HG02973 (cell line): ENCODE results near the gene FBXL20.

ENCODE experiments used
- ATAC-seq: cut with Tn5 transposase; IDR thresholded peaks from one replicate; pipeline ENCODE4 v1.9.1; 2021; ENCODE audit warnings: moderate library complexity; ENCODE audit not compliant: unreplicated experiment

The FBXL20 gene

GRCh38 chr17:39208893-39209292 is 192.5 kb downstream of the FBXL20 start:
- no peak for ATAC-seq

GRCh38 chr17:39208136-39208535 is 193.3 kb downstream of the FBXL20 start:
- no peak for ATAC-seq

- no peak for ATAC-seq
These were observed 196.3 kb downstream of the FBXL20 start for GRCh38 chr17:39205112-39205526.

GRCh38 chr17:39204245-39204644 is 197.2 kb downstream of the FBXL20 start:
- ATAC-seq = no peak
